Right lung (tissue), 10 donors: ENCODE measurements around the gene FXN. TPM values are rescaled to one million over a fixed set of nuclear protein-coding genes. Genes with fewer than 3 reads are reported as not detected.
A peak's percentile ranks its signal among the peaks of the same experiment; 100 is the strongest.
"Not testable (repeated sequence)": the region's sequence is repeated elsewhere in the genome, so short reads cannot be mapped to it uniquely, and the experiment has no call there.

Experiments used
- DNase-seq, 2 donors: peaks; one replicate each; pipeline ENCODE4 v3.0.0-alpha.2; 2013
- long read RNA-seq, 8 donors: transcript quantifications; one replicate each; lab custom pipeline, GENCODE V29; 2026
- polyA plus RNA-seq, 5 donors: library from polyadenylated mRNA; unstranded; fragments of 120-200 nt; gene quantifications; one replicate each; pipeline versions ENCODE4 v1.2.1 to v1.2.3, GENCODE V29; 2013; ENCODE audit warnings: inconsistent platforms in 1 of 5, low replicate concordance in 1 of 5; ENCODE audit not compliant: insufficient read length in 5 of 5, insufficient read depth in 1 of 5

The FXN gene
- polyA plus RNA-seq: 10 to 100 TPM; 21.3 to 25.5 (median 24.6) TPM
- long read RNA-seq, donor 1, full-length matches to known transcripts: 11 of 11 reads
- long read RNA-seq, donor 1, partial matches to known transcripts: 0 of 11 reads
- long read RNA-seq, donor 1, other reads (novel, unspliced or antisense): 0 of 11 reads
- long read RNA-seq, donor 2, full-length matches to known transcripts: 15 of 15 reads
- long read RNA-seq, donor 2, partial matches to known transcripts: 0 of 15 reads
- long read RNA-seq, donor 2, other reads (novel, unspliced or antisense): 0 of 15 reads
- long read RNA-seq, donor 3, full-length matches to known transcripts: 13 of 13 reads
- long read RNA-seq, donor 3, partial matches to known transcripts: 0 of 13 reads
- long read RNA-seq, donor 3, other reads (novel, unspliced or antisense): 0 of 13 reads
- long read RNA-seq, donor 4, full-length matches to known transcripts: 13 of 13 reads
- long read RNA-seq, donor 4, partial matches to known transcripts: 0 of 13 reads
- long read RNA-seq, donor 4, other reads (novel, unspliced or antisense): 0 of 13 reads
- long read RNA-seq, donor 5, full-length matches to known transcripts: 23 of 23 reads
- long read RNA-seq, donor 5, partial matches to known transcripts: 0 of 23 reads
- long read RNA-seq, donor 5, other reads (novel, unspliced or antisense): 0 of 23 reads
- long read RNA-seq, donor 6, full-length matches to known transcripts: 9 of 9 reads
- long read RNA-seq, donor 6, partial matches to known transcripts: 0 of 9 reads
- long read RNA-seq, donor 6, other reads (novel, unspliced or antisense): 0 of 9 reads
- long read RNA-seq, donor 7, full-length matches to known transcripts: 16 of 16 reads
- long read RNA-seq, donor 7, partial matches to known transcripts: 0 of 16 reads
- long read RNA-seq, donor 7, other reads (novel, unspliced or antisense): 0 of 16 reads
- long read RNA-seq, donor 8, full-length matches to known transcripts: 3 of 3 reads
- long read RNA-seq, donor 8, partial matches to known transcripts: 0 of 3 reads
- long read RNA-seq, donor 8, other reads (novel, unspliced or antisense): 0 of 3 reads

- peak; percentile 85 for DNase-seq
Observed at GRCh38 chr9:69035438-69036308, at the start of gene FXN. Gene FXN (plus strand): TSS chr9:69035752. CDS start chr9:69035783, 31 bp downstream.

GRCh38 chr9:68986949-68987348, 48.6 kb upstream of the FXN start:
- DNase-seq: not testable (repeated sequence)

- no peak for DNase-seq
Observed at GRCh38 chr9:68991457-68991856, 44.1 kb upstream of the FXN start.

- DNase-seq: no peak
Observed at GRCh38 chr9:68995776-68996175, 39.8 kb upstream of the FXN start.

GRCh38 chr9:68996462-68996861, 39.1 kb upstream of the FXN start:
- no peak for DNase-seq

- no peak for DNase-seq
Observed at GRCh38 chr9:68997666-68998065, 37.9 kb upstream of the FXN start.

GRCh38 chr9:68998385-68998784, 37.2 kb upstream of the FXN start:
- DNase-seq: no peak

GRCh38 chr9:68998812-68999211, 36.7 kb upstream of the FXN start:
- DNase-seq: no peak

- DNase-seq: peak; percentile 45 to 60
Observed at GRCh38 chr9:68999393-69000105, 36.0 kb upstream of the FXN start.

GRCh38 chr9:69001921-69002320, 33.6 kb upstream of the FXN start:
- DNase-seq: no peak

- DNase-seq: no peak
Observed at GRCh38 chr9:69003051-69003450, 32.5 kb upstream of the FXN start.

GRCh38 chr9:69004836-69005235, 30.7 kb upstream of the FXN start:
- no peak for DNase-seq

- no peak for DNase-seq
Observed at GRCh38 chr9:69009708-69010107, 25.8 kb upstream of the FXN start.

GRCh38 chr9:69012696-69013381, 22.7 kb upstream of the FXN start:
- DNase-seq: no peak

- no peak for DNase-seq
Observed at GRCh38 chr9:69013382-69013727, 22.2 kb upstream of the FXN start.

- no peak for DNase-seq
Observed at GRCh38 chr9:69014013-69014412, 21.5 kb upstream of the FXN start, which contains the start of gene PRKACG. Gene PRKACG (minus strand): TSS chr9:69014113. CDS start chr9:69014092, 21 bp downstream.

GRCh38 chr9:69016191-69017096, 19.1 kb upstream of the FXN start:
- no peak for DNase-seq

- DNase-seq: no peak
Observed at GRCh38 chr9:69018737-69019136, 16.8 kb upstream of the FXN start.

GRCh38 chr9:69019808-69020207, 15.7 kb upstream of the FXN start:
- no peak for DNase-seq
